ENCODE measurements around the gene ADCY1.

The ADCY1 gene

DNA sequence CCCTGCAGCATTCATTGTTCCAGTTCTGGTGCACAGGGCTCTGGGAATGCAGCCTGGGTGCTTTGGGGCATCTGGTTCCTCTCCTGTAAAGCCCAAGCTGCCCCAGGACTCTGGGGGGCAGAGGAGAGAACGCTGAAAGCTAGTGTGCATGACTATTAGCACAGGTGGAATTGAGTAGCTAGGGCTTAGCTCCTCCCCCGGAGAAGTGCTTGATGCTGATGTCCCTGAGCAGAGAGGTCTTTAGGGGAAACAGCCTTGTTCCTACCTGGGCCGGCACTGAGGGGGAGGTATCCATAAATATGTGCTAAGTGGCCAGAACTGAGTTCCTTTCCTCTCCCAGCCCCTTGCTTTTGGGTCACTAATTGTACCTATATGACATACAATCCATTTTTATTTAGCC, 3.9 kb downstream of the ADCY1 start:
- no peak overlapping the region for H3K4me3 ChIP-seq (ENCODE audit: low read length)
- no peak for DNase-seq (ENCODE audit: low read depth)
- TF ChIP-seq, protein P1, sequence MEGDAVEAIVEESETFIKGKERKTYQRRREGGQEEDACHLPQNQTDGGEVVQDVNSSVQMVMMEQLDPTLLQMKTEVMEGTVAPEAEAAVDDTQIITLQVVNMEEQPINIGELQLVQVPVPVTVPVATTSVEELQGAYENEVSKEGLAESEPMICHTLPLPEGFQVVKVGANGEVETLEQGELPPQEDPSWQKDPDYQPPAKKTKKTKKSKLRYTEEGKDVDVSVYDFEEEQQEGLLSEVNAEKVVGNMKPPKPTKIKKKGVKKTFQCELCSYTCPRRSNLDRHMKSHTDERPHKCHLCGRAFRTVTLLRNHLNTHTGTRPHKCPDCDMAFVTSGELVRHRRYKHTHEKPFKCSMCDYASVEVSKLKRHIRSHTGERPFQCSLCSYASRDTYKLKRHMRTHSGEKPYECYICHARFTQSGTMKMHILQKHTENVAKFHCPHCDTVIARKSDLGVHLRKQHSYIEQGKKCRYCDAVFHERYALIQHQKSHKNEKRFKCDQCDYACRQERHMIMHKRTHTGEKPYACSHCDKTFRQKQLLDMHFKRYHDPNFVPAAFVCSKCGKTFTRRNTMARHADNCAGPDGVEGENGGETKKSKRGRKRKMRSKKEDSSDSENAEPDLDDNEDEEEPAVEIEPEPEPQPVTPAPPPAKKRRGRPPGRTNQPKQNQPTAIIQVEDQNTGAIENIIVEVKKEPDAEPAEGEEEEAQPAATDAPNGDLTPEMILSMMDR (IDR thresholded peaks at IDR 0.05; ENCODE audit: insufficient read depth, low read depth, low read length, missing control alignments) = no peak

- no peak overlapping the region for H3K4me3 ChIP-seq (ENCODE audit: low read length)
- no peak for DNase-seq (ENCODE audit: low read depth)
- TF ChIP-seq, protein P1 (IDR thresholded peaks at IDR 0.05; ENCODE audit: insufficient read depth, low read depth, low read length, missing control alignments) = no peak
These were observed 4.3 kb downstream of the ADCY1 start for GRCh38 chr7:45578467-45578866.

DNA sequence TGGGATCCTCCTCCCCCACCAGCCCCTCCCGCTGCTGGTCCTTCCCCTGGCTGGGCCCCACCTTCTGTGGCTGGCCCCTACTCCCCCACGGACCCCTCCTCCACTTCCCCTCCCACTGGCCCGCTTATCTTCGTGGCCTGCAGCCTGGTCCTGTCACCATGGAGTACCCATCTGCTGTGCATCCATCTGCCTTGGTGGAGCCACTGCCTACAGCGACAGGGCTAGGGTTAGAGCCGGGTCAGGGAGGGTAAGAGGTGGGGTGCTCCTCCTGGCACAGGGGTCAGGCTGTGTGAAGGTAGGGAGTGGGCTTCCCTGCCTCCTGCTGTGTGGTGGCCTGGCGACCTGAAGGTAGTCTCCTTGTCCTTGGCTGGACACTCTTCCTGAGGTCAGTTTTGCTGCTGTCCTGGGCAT, 5.2 kb downstream of the ADCY1 start:
- TF ChIP-seq, protein P1 (IDR thresholded peaks at IDR 0.05; ENCODE audit: insufficient read depth, low read depth, low read length, missing control alignments) = no peak
- H3K4me3 ChIP-seq (ENCODE audit: low read length) = no peak overlapping the region
- DNase-seq (ENCODE audit: low read depth) = no peak

- TF ChIP-seq, protein P1 (IDR thresholded peaks at IDR 0.05; ENCODE audit: insufficient read depth, low read depth, low read length, missing control alignments) = no peak
These were observed 6.1 kb downstream of the ADCY1 start for GRCh38 chr7:45580053-45580872.

GRCh38 chr7:45581271-45581780, 7.2 kb downstream of the ADCY1 start:
- TF ChIP-seq, protein P1 (IDR thresholded peaks at IDR 0.05; ENCODE audit: insufficient read depth, low read depth, low read length, missing control alignments) = no peak
- no peak overlapping the region for H3K4me3 ChIP-seq (ENCODE audit: low read length)
- no peak for DNase-seq (ENCODE audit: low read depth)

More at GRCh38 chr7:45580053-45580872, 6.1 kb downstream of the ADCY1 start:
- no peak for DNase-seq (ENCODE audit: low read depth)
- no peak overlapping the region for H3K4me3 ChIP-seq (ENCODE audit: low read length)

DNA sequence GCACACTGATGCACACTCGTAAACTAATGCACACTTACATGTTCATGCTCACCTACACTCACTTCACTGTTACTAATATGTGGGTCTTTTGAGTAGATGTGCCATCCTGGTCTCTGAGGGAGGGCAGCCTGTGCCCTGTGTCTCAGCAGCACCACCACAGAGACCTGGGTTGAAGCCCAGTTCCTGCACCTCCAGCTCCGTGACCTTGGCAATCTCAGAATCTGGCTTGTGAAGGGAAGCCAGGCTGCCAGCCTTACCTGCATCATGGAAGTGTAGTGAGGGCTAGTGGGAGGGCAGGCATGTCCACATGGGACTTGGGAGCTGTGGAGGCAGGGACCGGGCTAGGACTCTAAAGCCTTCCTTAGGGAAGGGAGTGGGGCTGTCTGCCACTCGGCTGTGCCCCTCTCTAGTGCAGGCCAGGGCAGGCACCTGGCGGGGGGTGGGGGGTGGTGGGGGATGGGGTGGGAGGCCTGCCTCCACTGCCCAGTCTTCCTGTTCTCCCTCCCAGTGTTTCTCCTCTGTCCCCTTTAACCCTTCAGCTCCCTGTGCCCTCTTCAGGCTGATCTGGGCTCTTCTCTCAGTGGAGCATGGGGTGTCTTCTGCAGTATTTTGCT, 8.1 kb downstream of the ADCY1 start:
- TF ChIP-seq, protein P1 (IDR thresholded peaks at IDR 0.05; ENCODE audit: insufficient read depth, low read depth, low read length, missing control alignments) = no peak
- no peak for DNase-seq (ENCODE audit: low read depth)
- no peak overlapping the region for H3K4me3 ChIP-seq (ENCODE audit: low read length)

All from epithelial cell of esophagus (primary cell).